K562 (cell line): ENCODE results near the gene GRM3.

Experiments used
- CBFB ChIP-seq: sonication (generic); formaldehyde crosslinking; IDR thresholded peaks from 2 replicates; pipeline ENCODE4 v1.4.0; 2020; ENCODE audit warnings: mild to moderate bottlenecking, missing genetic modification reagents
- CTCF ChIP-seq, 3 experiments: IDR thresholded peaks in 2 of 3; conservative IDR thresholded peaks in 1 of 3; 2 replicates each; pipeline ENCODE4 v1.5.1; 2011 to 2012; ENCODE audit warnings: low read length in 3 of 3, mild to moderate bottlenecking in 3 of 3, control low read depth in 2 of 3, improper control_type of control experiment in 1 of 3, inconsistent platforms in 1 of 3, low read depth in 1 of 3, mixed read lengths in 1 of 3, moderate library complexity in 1 of 3; ENCODE audit not compliant: insufficient read depth in 2 of 3
- ELK1 ChIP-seq: sonication (generic); formaldehyde crosslinking; IDR thresholded peaks from 2 replicates; pipeline ENCODE4 v1.8.1; 2022; ENCODE audit warnings: missing genetic modification reagents
- FOXO4 ChIP-seq: fragments of 450-650 bp; formaldehyde crosslinking; IDR thresholded peaks from 2 replicates; pipeline ENCODE4 v1.4.0; 2020; ENCODE audit warnings: mild to moderate bottlenecking, moderate library complexity
- GTF2F1 ChIP-seq: IDR thresholded peaks from 2 replicates; pipeline ENCODE4 v1.6.1; 2011; ENCODE audit warnings: low read depth, low read length, improper control_type of control experiment
- HDAC6 ChIP-seq: IDR thresholded peaks from 2 replicates; pipeline ENCODE4 v1.6.1; 2012; ENCODE audit warnings: low read depth, mild to moderate bottlenecking, control low read depth, inconsistent platforms, low read length, moderate library complexity
- NFATC3 ChIP-seq: fragments of 450-650 bp; IDR thresholded peaks from 2 replicates; pipeline ENCODE4 v1.6.1; 2017; ENCODE audit warnings: mild to moderate bottlenecking
- NRF1 ChIP-seq, 2 experiments: fragments of 450-650 bp; IDR thresholded peaks in 1 of 2; conservative IDR thresholded peaks in 1 of 2; 2 replicates each; pipeline ENCODE4 v1.6.1; 2014; ENCODE audit warnings: mild to moderate bottlenecking in 2 of 2
- TBP ChIP-seq: optimal IDR thresholded peaks from 2 replicates; pipeline ENCODE3; 2011; ENCODE audit warnings: low read depth, low read length, improper control_type of control experiment
- YY1 ChIP-seq, 3 experiments: IDR thresholded peaks; 2 replicates each; pipeline ENCODE4 v1.6.1; 2011; ENCODE audit warnings: low read length in 2 of 3, mild to moderate bottlenecking in 2 of 3, moderate library complexity in 2 of 3, borderline replicate concordance in 1 of 3, control low read depth in 1 of 3, low read depth in 1 of 3; ENCODE audit not compliant: insufficient read depth in 3 of 3, insufficient replicate concordance in 2 of 3, control insufficient read depth in 1 of 3, insufficient read length in 1 of 3; ENCODE audit errors: extremely low read depth in 1 of 3
- ZNF224 ChIP-seq: sonication (generic); formaldehyde crosslinking; IDR thresholded peaks from 2 replicates; pipeline ENCODE4 v1.8.0; 2022; ENCODE audit warnings: mild to moderate bottlenecking, missing genetic modification reagents
- ZNF324 ChIP-seq: fragments of 250-450 bp; sonication (Bioruptor Pico); IDR thresholded peaks from 2 replicates; pipeline ENCODE4 v1.4.0; 2020; ENCODE audit warnings: mild to moderate bottlenecking
- ZNF512 ChIP-seq: IDR thresholded peaks from 2 replicates; pipeline ENCODE4 v1.6.1; 2016; ENCODE audit warnings: missing genetic modification characterization, missing compliant biosample characterization
- ZNF830 ChIP-seq: fragments of 250-450 bp; sonication (Bioruptor Pico); IDR thresholded peaks from 2 replicates; pipeline ENCODE4 v1.5.0; 2021; ENCODE audit warnings: mild to moderate bottlenecking

GRCh38 chr7:86815556-86815955, 171.8 kb downstream of the GRM3 start:
- TF ChIP-seq ZNF512 (tag): no peak
- no peak for TF ChIP-seq TBP
- TF ChIP-seq YY1 (IDR thresholded peaks at IDR 0.05; ENCODE audit: borderline replicate concordance in 1 of 3, control insufficient read depth in 1 of 3, extremely low read depth in 1 of 3, insufficient read depth in 3 of 3, insufficient read length in 1 of 3, insufficient replicate concordance in 2 of 3, low read depth in 1 of 3, low read length in 2 of 3): no peak
- no peak for TF ChIP-seq CTCF (IDR thresholded peaks at IDR 0.05 in 2 of 3, conservative IDR thresholded peaks at IDR 0.05 in 1 of 3; ENCODE audit: insufficient read depth in 2 of 3, low read depth in 1 of 3, low read length in 3 of 3)
- TF ChIP-seq ZNF830 (CRISPR knock-in tag): no peak
- TF ChIP-seq CBFB (CRISPR knock-in tag): no peak
- no peak for TF ChIP-seq FOXO4 (CRISPR knock-in tag)
- TF ChIP-seq NRF1 (conservative IDR thresholded peaks at IDR 0.05 in 1 of 2, IDR thresholded peaks at IDR 0.05 in 1 of 2): no peak
- no peak for TF ChIP-seq ZNF224 (CRISPR knock-in tag)
- no peak for TF ChIP-seq ZNF324 (CRISPR knock-in tag)
- TF ChIP-seq NFATC3: no peak
- no peak for TF ChIP-seq ELK1
- TF ChIP-seq HDAC6: no peak
- TF ChIP-seq GTF2F1: no peak
